GM21360 (cell line): ENCODE measurements around the gene STMN3.
"Not testable (repeated sequence)": the region's sequence is repeated elsewhere in the genome, so short reads cannot be mapped to it uniquely, and the experiment has no call there.

Source experiments
- ATAC-seq: cut with Tn5 transposase; IDR thresholded peaks from one replicate; pipeline ENCODE4 v1.9.1; 2021; ENCODE audit warnings: mild to moderate bottlenecking, moderate library complexity; ENCODE audit not compliant: unreplicated experiment

Gene STMN3

DNA sequence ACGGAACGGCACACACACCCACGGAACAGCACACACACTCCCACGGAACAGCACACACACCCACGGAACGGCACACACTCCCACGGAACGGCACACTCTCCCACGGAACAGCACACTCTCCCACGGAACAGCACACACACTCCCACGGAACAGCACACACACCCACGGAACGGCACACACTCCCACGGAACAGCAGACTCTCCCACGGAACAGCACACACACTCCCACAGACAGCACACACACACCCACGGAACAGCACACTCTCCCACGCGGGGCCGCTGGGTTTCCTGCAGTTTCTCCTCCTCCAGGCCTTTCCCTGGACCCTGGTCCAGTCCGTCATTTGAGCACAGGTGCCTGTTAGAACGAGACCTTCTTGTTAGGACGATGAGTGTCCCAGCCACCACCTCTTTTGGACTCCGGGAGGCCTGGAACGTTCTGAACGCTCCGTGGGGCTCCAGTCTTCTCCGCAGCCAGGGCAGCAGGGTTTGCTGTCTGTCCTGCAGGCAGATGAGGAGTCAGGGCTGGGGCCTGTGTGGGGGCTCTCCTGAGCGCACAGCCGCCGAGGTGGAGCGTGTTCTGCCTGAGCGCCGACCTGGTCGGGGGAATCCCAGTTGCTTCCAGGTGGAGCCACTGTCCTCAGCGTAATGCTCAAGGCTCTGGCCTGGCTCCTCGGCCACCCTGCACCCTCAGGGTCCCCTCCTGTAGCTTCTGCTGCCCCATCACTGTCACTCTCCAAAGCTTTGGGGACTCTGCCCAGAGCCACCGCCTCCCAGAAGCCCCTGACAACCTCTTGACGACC lies 25.6 kb upstream of the STMN3 start:
- no peak for ATAC-seq

DNA sequence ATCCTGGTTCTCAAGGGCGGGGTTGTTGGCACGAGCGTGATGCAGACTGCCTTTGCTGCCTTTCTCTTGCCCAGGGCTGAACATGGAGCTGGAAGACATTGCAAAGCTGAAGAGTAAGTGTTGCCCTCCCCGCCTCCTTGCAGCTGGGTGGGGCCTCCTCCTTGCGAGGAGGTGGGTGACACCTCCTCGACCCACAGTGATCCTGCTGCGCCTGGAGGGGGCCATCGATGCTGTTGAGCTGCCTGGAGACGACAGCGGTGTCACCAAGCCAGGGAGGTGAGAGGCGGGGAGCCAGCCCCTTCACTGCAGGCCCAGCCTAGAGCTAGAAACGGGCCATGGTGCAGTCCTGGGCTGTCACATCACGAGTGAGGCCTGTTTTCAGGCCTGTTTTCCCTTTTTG lies 24.8 kb upstream of the STMN3 start:
- no peak for ATAC-seq

DNA sequence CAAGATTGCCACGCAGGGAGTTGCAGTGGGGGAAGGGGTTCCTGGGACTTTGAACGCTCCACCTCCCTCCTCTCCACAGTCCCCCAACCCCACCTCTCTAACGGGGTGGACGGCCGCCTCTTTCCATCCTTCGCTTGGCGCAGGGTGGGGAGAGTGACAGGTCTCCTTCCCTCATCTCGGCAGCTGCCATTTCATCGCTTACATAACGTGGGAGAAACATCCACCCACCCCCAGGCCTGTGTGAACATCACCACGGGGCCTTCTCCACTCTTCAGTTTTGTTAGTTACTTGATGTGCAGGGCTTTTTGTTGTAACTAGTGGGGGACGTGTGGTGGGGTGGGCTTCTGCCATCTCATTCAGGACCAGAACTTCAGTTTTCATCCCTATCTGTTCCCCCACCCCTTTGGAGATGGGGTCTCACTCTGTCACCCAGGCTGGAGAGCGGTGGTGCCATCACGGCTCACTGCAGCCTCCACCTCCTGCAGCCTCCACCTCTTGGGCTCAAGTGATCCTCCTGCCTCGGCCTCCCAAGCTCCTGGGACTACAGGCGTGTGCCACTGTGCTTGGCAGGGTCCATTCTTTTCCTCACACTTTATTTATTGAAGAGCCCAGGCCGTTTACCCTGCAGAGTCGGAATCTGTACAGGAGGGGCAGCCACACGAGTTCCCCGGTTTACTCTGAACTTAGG lies 22.6 kb upstream of the STMN3 start:
- ATAC-seq = no peak

DNA sequence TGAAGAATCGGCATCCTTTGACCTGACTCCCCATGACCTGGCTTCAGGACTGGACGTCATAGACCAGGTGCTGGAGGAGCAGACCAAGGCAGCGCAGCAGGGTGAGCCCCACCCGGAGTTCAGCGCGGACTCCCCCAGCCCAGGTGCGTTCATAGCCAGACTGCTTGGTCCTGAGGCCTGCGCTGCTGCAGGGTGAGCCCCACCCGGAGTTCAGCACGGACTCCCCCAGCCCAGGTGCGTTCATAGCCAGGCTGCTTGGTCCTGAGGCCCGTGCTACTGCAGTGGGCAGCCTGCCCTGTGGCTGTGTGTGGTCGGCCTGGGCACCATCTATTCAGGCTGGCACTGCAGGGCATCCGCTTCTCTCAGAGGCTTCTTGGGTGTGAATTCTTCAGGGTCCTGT lies 20.7 kb upstream of the STMN3 start:
- ATAC-seq = no peak

DNA sequence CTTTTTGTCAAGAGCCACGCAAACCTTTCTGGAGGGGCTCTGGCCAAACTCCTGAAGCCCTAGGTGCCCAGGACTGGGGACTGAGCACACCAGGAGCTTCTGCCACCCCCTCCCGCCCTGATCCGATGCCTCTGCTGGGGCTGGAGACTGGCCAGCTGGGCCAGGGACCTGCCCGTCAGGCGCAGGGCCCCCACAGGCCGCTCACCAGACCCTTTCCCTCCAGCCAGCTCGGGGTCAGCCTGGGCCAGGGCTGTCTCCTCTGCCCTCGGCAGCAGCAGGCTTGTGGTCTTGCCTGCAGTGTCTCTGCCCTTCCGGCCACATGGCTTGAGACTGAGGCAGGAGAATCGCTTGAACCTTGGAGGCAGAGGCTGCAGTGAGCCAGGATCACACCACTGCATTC lies 19.4 kb upstream of the STMN3 start:
- no peak for ATAC-seq

DNA sequence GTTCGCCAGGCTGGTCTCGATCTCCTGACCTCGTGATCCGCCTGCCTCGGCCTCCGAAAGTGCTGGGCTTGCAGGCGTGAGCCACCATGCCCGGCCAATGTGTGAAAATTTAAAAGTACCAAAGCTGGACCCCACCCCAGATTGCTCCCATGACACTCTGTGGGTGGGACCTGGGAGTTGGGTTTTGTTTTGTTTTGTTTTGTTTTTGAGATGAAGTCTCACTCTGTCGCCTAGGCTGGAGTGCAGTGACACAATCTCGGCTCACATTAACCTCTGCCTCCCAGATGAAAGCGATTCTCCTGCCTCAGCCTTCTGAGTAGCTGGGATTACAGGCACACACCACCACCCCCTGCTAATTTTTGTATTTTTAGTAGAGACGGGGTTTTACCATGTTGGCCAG lies 18.5 kb upstream of the STMN3 start:
- ATAC-seq = not testable (repeated sequence)

DNA sequence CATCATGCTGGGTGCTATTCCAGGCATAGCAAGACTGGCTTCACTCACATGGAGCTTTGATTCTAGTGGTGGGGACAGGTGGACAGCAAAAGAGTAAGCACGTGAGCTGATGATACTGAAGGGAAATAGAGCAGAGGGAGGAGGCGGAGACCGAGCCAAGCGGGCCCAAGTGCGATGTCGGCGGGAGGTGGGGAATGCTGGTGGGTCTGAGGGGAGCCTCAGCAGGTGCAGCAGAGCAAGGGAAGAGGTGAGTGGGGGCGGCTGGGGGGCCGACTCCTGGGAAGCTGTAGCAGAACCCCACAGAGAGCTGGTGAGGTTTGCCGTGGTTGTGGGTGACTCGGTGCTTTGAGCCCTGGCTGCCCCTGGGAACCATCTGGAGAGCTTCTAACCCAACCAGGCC lies 15.1 kb upstream of the STMN3 start:
- ATAC-seq = no peak

DNA sequence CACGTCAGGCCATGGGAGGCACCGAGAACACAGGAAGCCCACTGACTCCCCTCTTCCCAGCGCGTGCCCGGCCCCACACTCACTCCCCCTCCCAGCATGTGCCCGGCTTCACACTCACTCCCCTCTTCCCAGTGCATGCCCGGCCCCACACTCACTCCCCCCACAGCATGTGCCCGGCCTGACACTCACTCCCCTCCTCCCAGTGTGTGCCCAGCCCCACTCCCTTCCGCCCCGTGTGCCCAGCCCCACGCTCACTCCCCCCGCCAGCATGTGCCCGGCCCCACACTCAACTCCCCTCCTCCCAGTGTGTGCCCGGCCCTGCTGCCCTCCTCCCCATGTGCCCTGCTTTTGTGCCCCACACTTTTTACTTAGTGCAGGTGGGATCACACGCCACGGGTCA lies 14.6 kb upstream of the STMN3 start:
- no peak for ATAC-seq

DNA sequence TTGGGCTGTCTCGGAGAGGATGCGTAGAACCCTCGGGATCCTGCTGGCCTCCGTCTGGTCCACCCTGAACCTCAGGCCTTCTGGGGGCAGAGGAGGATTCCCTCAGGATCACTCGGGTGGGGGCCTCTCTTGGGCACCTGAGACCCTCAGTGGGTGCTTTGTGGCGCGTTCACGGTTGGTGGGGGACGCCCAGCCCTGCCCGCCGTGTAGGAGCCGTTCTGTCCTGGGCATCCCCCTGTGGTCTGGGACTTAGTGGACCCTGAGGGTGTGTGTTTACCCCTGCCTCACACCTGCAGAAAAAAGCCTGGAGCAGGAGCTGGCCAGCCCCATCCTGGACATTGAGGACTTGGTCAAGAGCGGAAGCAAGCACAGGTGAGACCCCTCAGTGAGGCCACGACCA lies 12.5 kb upstream of the STMN3 start:
- no peak for ATAC-seq

DNA sequence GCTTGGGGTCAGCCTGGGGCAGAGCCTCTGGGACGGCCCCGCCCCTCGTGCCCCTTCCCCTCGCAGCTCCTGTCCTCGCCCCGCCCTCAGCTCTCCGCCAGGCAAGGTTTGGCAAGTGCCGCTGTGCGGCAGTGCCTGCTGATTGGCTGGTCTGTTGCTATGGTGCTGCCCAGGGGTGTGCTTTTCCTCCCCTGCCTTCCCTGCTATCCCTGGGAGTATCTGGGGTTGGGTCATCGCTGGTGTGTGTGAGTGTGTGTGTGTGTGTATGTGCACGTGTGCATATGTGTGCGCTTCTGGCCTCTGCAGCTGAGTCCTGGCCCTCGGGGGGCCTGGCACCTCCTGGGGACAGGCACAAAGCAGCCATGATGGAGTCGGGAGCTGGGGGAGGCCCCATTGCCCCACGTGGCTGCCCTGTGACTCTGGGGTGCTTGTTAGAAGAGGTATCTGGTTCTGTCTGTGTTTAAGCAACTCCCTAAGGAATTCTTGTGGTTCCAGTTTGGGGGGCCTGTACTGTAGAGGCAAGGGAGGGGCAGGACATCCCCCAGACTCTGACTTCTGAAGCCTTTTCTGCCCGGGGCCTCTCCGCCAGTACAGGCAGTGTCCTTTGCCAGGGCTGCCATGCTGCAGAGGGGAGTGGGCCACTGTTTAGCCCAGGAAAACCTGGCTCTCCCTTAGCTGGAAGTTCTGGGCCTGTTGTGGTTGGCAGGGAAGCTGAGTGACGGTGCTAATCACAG lies 11.8 kb upstream of the STMN3 start:
- no peak for ATAC-seq

DNA sequence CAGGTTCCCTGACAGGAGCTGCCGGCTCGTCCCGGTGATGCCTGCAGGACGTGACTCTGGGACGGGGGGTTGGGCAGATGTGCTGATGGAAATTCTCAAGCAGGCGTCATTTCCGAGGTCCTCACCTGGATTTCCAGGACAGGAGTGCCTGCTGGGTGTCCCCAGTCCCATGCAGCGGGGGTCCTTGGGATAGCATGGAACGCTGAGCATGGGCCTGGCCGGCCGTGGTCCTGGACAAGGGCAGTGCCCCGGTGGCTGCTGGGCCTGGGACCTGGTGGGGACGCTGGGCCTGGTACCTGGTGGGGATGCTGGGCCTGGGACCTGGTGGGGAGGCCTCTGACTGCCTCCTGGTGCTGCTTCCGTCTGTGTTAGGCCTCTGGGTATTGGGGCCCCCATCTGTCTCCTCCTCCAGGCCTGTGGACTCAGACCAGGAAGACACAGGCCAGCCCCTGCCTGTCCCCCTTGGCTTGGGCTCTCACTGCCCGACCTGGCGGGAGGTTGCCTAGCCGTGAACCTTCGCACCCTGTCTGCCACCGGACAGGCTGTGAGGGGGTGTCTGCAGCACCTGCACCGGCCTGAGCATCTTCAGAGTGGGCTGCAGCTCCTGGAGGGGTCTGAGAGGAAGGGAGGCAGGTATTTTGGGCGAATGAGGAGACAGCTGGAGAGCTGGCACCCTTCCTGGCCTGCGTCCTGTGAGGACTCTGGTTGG lies 11.1 kb upstream of the STMN3 start:
- no peak for ATAC-seq

DNA sequence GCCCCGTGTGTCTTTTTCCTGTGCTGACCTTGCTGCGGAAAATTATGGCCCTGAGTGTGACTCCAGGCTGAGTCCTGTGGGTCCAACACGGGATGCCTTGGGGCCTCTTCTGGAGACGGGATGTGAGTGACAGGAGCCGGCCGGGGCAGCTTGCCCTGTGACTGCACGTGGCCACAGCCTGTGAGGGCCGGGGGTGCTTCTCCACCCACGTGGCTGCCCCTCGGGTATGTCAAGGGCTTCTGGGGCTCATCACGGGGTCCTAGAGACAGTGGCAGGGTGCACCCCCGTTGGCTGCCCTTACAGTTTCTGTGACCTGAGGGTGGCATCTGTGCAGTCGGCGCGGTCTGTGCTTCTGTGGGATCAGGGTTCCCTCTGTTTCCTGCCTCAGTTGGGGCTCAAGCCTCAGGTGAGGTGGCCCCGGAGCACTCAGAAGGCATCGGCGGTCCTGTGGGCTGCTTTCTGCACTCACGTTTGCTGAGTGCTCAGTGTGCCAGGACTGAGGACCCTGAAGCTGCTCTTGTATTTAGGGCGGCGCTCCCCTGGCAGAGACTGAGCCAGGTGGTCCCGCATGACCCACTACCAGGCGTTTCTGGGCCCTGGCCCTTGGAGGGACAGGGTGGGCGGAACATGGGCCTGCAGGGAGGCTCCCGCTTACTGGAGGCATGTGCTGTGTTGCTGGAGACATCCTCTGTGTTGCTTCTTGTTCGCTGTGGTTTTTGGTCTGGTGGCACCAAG lies 10.3 kb upstream of the STMN3 start:
- no peak for ATAC-seq

DNA sequence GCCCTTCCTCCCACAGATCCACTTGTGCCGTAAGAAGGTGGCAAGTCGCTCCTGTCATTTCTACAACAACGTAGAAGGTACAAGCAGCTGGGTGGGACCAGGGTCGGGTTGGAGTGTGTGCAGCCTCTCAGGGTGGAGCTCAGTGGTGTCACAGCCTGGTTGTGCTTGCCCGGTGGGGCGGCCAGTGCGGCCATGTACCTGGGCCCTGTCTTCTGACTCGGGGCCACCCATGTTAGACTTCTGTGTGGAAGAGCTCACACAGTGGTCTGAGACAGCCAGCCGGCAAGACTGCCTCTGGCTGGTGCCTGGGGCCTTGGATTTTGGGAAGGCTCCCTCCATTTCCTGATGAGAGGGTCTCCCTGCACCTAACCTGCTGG lies 9.6 kb upstream of the STMN3 start:
- ATAC-seq = no peak

DNA sequence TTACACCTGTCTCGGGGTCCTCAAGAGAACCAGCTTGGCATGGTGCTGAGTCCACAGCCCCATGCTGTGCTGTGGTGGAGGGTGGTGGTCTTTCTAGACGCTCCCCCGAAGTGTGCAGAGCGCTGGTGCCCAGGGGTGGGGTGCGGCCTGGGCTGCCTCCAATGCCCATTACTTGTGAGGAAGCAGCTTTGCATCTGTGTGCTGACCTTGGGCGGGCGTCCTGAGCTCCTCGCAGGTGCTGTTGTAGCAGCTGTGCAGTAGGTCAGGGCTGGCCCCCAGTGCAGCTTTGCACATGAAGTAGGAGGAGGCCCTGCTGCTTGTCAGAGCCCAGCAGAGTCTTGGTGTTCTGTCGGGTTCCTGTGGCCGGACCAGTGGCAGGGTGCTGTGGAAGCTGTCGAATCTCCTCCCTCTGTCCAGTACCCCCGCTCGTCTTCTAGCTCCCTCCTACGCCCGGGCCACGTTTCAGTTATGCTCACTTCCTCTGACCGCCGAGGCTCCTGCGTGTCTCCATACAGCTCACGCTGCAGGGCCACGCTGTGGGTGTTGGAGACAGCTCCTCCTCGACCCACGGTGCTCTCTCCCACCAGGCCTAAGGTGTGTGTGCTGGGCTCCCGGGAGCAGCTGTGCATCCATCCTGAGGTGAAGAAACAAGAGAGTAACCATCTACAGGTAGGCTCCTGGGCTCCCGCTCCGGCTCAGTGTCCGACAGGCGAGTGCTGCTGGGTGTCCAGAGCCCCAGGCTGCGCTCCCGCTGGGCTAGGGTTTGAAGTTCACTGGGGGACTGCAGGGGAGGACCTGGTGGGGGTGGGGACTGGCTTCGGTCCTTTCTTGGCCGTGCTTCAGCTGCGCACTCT lies 9.0 kb upstream of the STMN3 start:
- ATAC-seq = no peak

DNA sequence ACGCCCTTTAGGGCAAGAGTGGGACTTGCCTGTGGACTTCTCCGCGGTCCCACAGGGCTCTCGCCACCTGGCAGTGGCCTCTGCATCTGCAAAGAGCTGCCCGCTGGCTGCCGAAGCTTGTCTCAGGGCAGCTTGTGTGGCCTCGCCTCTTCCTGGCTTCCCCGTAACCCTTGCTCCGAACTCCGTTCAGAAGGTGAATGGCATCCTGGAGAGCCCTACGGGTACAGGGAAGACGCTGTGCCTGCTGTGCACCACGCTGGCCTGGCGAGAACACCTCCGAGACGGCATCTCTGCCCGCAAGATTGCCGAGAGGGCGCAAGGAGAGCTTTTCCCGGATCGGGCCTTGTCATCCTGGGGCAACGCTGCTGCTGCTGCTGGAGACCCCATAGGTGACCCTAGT lies 7.9 kb upstream of the STMN3 start:
- ATAC-seq = no peak

DNA sequence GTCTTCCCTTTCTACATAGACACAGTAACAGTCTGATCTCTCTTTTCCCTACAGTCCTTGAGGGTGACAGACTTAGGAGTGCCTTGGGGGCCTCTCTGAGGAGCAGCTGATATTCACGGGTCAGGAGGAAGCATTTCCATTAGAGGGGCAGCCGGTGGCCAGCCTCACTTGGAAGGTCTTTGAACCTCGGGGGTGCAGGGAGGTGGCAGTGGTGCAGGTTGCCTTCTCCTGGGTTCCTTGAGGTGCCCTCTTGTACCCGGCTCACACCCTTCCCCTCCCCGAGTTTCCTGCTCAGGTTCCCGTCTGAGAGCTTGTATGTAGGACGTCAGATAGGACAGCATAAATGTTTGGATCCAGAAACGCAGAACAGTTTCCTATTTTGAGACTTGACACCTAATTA lies 7.4 kb upstream of the STMN3 start:
- no peak for ATAC-seq

DNA sequence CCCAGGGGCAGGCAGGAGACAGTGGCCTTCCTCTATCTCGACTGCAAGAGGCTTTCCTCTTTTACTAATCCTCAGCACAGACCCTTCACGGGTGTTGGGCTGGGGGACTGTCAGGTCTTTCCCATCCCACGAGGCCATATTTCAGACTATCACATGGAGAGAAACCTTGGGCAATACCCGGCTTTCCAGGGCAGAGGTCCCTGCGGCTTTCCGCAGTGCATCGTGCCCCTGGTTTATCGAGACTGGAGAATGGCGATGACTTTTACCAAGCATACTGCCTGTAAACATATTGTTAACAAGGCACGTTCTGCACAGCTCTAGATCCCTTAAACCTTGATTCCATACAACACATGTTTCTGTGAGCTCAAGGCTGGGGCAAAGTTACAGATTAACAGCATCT lies 7.0 kb upstream of the STMN3 start:
- ATAC-seq = not testable (repeated sequence)

DNA sequence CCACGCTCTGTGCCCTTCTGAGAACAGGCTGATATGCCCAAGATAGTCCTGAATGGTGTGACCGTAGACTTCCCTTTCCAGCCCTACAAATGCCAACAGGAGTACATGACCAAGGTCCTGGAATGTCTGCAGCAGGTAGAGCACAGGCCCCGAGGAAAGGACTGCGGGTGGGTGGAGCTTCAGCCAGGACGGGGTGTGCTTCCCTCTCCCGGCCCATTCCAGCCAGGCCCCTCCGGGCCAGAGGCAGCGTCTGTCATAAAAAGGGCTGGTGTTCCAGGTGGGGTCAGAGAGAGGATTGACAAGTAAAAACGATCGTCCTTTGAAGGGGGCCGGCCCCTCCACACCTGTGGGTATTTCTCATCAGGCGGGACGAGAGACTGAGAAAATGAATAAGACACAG lies 6.1 kb upstream of the STMN3 start:
- no peak for ATAC-seq

DNA sequence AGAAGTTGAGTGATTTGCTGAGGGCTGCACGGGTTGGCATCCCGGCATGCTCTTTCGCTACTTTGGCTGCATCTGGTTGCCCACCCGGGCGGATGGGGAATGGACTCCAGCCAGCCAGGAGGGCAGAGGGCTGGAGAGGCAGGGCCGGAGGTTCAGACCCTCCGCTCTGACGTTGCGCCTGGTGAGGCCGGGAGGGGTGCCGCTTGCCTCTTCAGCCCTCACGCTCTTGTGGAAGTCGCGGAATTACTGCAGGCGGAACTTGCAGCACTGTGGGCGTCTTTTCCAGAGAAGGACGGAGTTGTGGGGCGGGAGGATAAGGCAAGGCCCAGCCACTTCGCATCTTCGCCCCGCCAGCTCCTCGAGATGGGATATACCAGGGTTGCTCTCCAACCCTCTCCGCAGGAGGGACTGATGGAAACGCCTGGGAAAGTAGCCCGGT lies 5.5 kb upstream of the STMN3 start:
- peak; percentile 30 for ATAC-seq
